Ectodermal cell (in vitro differentiated cells): ENCODE results near the gene NINJ2.

Source experiments
- H3K27ac ChIP-seq: 2 replicates; pipeline ENCODE4 v1.7.0; 2013; ENCODE audit warnings: mild to moderate bottlenecking, low read depth, low read length; ENCODE audit not compliant: insufficient read depth, poor library complexity, severe bottlenecking
- H3K27me3 ChIP-seq: 2 replicates; pipeline ENCODE4 v1.7.0; 2013; ENCODE audit warnings: mild to moderate bottlenecking, low read length; ENCODE audit not compliant: insufficient read depth, control insufficient read depth, poor library complexity, severe bottlenecking
- H3K36me3 ChIP-seq: one replicate; pipeline ENCODE4 v1.7.0; 2013; ENCODE audit warnings: low read length; ENCODE audit not compliant: control insufficient read depth, insufficient read depth
- H3K4me1 ChIP-seq: one replicate; pipeline ENCODE4 v1.7.0; 2013; ENCODE audit warnings: low read length; ENCODE audit not compliant: control insufficient read depth, insufficient read depth
- H3K4me3 ChIP-seq: 2 replicates; pipeline ENCODE4 v1.7.0; 2013; ENCODE audit warnings: low read depth, low read length, control low read depth; ENCODE audit not compliant: insufficient read depth
- H3K9me3 ChIP-seq: 2 replicates; pipeline ENCODE4 v1.7.0; 2013; ENCODE audit warnings: mild to moderate bottlenecking, low read length, moderate library complexity; ENCODE audit not compliant: control insufficient read depth
- WGBS, 2 experiments: methylation state at CpG; one replicate each; pipeline ENCODE4 v1.1.7; 2013; ENCODE audit warnings: missing lambda C conversion rate in 2 of 2; 5-methylcytosine and 5-hydroxymethylcytosine counted together

NINJ2 gene

GRCh38 chr12:618605-619004 lies 44.6 kb downstream of the NINJ2 start:
- H3K4me3 ChIP-seq: no peak overlapping the region
- 87 to 90% methylated on average over 6 of the region's 6 CpGs for WGBS, 2 experiments
- H3K27me3 ChIP-seq: no peaks in the 10 kb centered on the region
- H3K36me3 ChIP-seq: no peaks in the 10 kb centered on the region
- H3K4me1 ChIP-seq: peaks cover 6% of the 10 kb centered on the region
- H3K9me3 ChIP-seq: no peaks in the 10 kb centered on the region
- no peak overlapping the region for H3K27ac ChIP-seq

GRCh38 chr12:617304-617915 lies 45.8 kb downstream of the NINJ2 start:
- no peak overlapping the region for H3K4me3 ChIP-seq
- no peaks in the 10 kb centered on the region for H3K9me3 ChIP-seq
- no peaks in the 10 kb centered on the region for H3K36me3 ChIP-seq
- WGBS, 2 experiments: 64 to 66% methylated on average over 14 of the region's 14 CpGs
- no peaks in the 10 kb centered on the region for H3K27me3 ChIP-seq
- H3K27ac ChIP-seq: no peak overlapping the region
- peaks cover 6% of the 10 kb centered on the region for H3K4me1 ChIP-seq

- H3K27ac ChIP-seq: no peak overlapping the region
- no peak overlapping the region for H3K4me3 ChIP-seq
- no peaks in the 10 kb centered on the region for H3K27me3 ChIP-seq
- no peaks in the 10 kb centered on the region for H3K9me3 ChIP-seq
- 84 to 90% methylated on average over 4 of the region's 4 CpGs for WGBS, 2 experiments
- no peaks in the 10 kb centered on the region for H3K36me3 ChIP-seq
- H3K4me1 ChIP-seq: peaks cover 6% of the 10 kb centered on the region
These were observed 47.6 kb downstream of the NINJ2 start for GRCh38 chr12:615620-616019.

- H3K4me3 ChIP-seq: no peak overlapping the region
- H3K36me3 ChIP-seq: no peaks in the 10 kb centered on the region
- H3K4me1 ChIP-seq: peaks cover 6% of the 10 kb centered on the region
- H3K27ac ChIP-seq: no peak overlapping the region
- no peaks in the 10 kb centered on the region for H3K9me3 ChIP-seq
- 78 to 81% methylated on average over 12 of the region's 12 CpGs for WGBS, 2 experiments
- no peaks in the 10 kb centered on the region for H3K27me3 ChIP-seq
These were observed 48.8 kb downstream of the NINJ2 start for GRCh38 chr12:614411-614970.

GRCh38 chr12:613996-614395 lies 49.2 kb downstream of the NINJ2 start:
- no peak overlapping the region for H3K4me3 ChIP-seq
- no peaks in the 10 kb centered on the region for H3K27me3 ChIP-seq
- H3K4me1 ChIP-seq: peaks cover 6% of the 10 kb centered on the region
- H3K9me3 ChIP-seq: no peaks in the 10 kb centered on the region
- H3K36me3 ChIP-seq: no peaks in the 10 kb centered on the region
- H3K27ac ChIP-seq: no peak overlapping the region
- 92 to 94% methylated on average over 5 of the region's 5 CpGs for WGBS, 2 experiments

GRCh38 chr12:612886-613285 lies 50.4 kb downstream of the NINJ2 start:
- no peaks in the 10 kb centered on the region for H3K27me3 ChIP-seq
- no peaks in the 10 kb centered on the region for H3K36me3 ChIP-seq
- H3K4me3 ChIP-seq: no peak overlapping the region
- H3K9me3 ChIP-seq: no peaks in the 10 kb centered on the region
- H3K27ac ChIP-seq: no peak overlapping the region
- 94 to 98% methylated on average over 4 of the region's 4 CpGs for WGBS, 2 experiments
- H3K4me1 ChIP-seq: peaks cover 6% of the 10 kb centered on the region

GRCh38 chr12:612293-612692 lies 51.0 kb downstream of the NINJ2 start:
- H3K27me3 ChIP-seq: no peaks in the 10 kb centered on the region
- 87 to 90% methylated on average over 7 of the region's 7 CpGs for WGBS, 2 experiments
- no peak overlapping the region for H3K4me3 ChIP-seq
- peaks cover 2% of the 10 kb centered on the region for H3K4me1 ChIP-seq
- no peak overlapping the region for H3K27ac ChIP-seq
- H3K36me3 ChIP-seq: no peaks in the 10 kb centered on the region
- no peaks in the 10 kb centered on the region for H3K9me3 ChIP-seq

- no peaks in the 10 kb centered on the region for H3K27me3 ChIP-seq
- no peaks in the 10 kb centered on the region for H3K9me3 ChIP-seq
- H3K4me3 ChIP-seq: no peak overlapping the region
- H3K36me3 ChIP-seq: no peaks in the 10 kb centered on the region
- H3K4me1 ChIP-seq: no peaks in the 10 kb centered on the region
- 93 to 94% methylated on average over 3 of the region's 3 CpGs for whole genome bisulfite sequencing, 2 experiments
- H3K27ac ChIP-seq: no peak overlapping the region
These were observed 51.5 kb downstream of the NINJ2 start for GRCh38 chr12:611721-612120.

- H3K36me3 ChIP-seq: no peaks in the 10 kb centered on the region
- H3K9me3 ChIP-seq: no peaks in the 10 kb centered on the region
- 95 to 96% methylated on average over 58 of the region's 58 CpGs for WGBS, 2 experiments
- no peak overlapping the region for H3K4me3 ChIP-seq
- H3K27ac ChIP-seq: no peak overlapping the region
- no peaks in the 10 kb centered on the region for H3K27me3 ChIP-seq
- H3K4me1 ChIP-seq: no peaks in the 10 kb centered on the region
These were observed 54.3 kb downstream of the NINJ2 start for GRCh38 chr12:608921-609320.

GRCh38 chr12:608413-608812 lies 54.8 kb downstream of the NINJ2 start:
- 96% methylated on average over 3 of the region's 3 CpGs for WGBS, 2 experiments
- no peaks in the 10 kb centered on the region for H3K4me1 ChIP-seq

More at GRCh38 chr12:608413-608812, 54.8 kb downstream of the NINJ2 start:
- Histone ChIP-seq H3K9me3 (no peaks in the 10 kb centered on the region), H3K27ac (no peak overlapping the region), H3K4me3 (no peak overlapping the region), H3K36me3 (no peaks in the 10 kb centered on the region), H3K27me3 (no peaks in the 10 kb centered on the region)
